CD4-positive, alpha-beta T cell treated with Interleukin-17A for 4 hours (primary cell): ENCODE results near the gene GJA9.

Experiments
- DNase-seq: peaks from one replicate; pipeline ENCODE4 v3.0.0-alpha.2; 2020; ENCODE audit warnings: mixed read lengths

The GJA9 gene

DNA sequence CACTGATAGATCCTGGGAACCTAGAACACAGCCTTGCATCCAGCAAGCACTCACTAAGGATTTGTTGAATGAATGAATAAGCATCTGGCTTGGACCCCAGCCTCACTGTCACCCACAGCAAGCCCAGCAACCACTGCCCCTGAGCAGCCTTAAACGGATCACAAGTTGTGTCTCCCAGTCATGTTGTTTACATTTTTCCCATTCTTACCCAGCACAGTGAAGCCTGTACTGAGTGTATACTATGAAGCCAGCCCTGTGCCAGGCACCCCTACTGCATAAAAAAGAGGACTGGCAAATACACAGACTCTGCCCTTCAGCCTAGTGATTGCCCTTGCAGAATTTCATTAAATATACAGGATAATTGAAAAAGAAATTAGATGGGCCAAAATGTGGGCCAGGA lies 52.0 kb downstream of the GJA9 start:
- no peak for DNase-seq

DNA sequence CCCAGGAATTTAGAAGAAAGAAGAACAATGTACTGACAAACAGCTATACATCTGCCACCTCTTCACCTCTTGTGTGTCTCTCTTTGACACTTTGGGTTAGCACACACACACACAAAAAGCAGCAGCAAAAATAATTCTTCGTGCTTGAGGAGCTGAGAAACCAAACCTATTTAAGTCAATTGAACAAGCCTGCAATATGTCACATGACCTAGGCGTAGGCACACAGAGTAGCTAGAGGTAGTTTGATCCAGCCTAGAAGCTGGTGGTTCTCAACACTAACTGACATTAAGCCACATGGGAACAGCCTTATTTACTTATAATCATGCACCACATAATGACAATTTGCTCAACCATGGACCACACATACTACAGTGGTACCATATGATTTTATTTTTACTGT lies 54.1 kb downstream of the GJA9 start:
- no peak for DNase-seq

DNA sequence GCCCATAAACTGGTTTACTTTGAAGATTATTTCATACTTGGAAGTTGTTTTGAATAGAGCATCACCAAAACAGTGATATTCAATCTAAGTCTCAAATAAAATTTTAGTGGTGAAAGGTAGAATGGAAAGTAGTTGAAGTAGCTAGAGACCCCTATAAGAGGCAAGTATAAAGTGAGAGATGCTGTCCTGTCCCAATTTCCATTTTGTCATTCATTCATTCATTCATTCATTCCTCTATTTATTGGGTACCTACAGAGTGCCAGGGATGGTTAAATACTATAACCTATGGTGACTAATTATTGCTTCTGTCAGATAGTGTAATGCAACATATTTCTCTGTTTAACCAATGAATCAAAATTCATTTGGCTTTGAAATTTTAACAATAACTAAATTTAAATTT lies 54.5 kb downstream of the GJA9 start:
- no peak for DNase-seq

DNA sequence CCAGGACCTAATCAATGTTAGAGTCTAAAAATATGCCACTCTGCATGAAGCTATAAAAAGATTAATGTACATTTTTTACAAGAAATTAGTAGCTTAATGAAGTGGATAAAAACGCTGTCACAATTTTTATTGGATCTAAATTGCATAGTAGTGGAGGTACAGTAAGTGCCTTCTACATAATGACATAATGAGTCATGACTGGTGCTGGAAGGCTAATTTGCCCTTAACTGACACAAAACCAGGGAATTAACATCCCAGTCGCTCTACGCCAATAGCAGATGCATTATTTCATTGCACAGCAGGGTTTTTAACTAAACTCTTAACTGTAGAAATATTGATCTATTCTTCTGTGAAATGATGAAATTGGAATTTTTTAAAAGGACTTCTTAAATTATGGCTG lies 55.1 kb downstream of the GJA9 start:
- no peak for DNase-seq
